Pancreas (tissue), 10 donors: Measurements from ENCODE around the gene KCTD18. TPM values are rescaled to one million over a fixed set of nuclear protein-coding genes. Genes with fewer than 3 reads are reported as not detected.

Experiments used
- ATAC-seq, 4 donors: fragments of 200-7000 bp; cut with Tn5 transposase; one replicate each; pipeline versions ENCODE4 v1.8.0 to v1.9.1; 2020; ENCODE audit warnings: mild to moderate bottlenecking in 4 of 4, moderate library complexity in 4 of 4
- DNase-seq, 6 donors: peaks; one replicate each; pipeline ENCODE4 v3.0.0-alpha.2; 2020
- FAIRE-seq: peaks from 2 replicates; lab custom pipeline; 2012; peaks lifted over from hg19 to GRCh38; lab: Jason Lieb, UNC
- H3K27ac ChIP-seq, 4 donors: fragments of 200-600 bp; sonication (generic); 1 replicate in 3 of 4; 2 replicates in 1 of 4; pipeline versions ENCODE4 v1.5.0 to v1.8.0; 2020
- H3K27me3 ChIP-seq, 4 donors: fragments of 200-600 bp; one replicate each; pipeline ENCODE4 v1.8.0; 2021
- H3K36me3 ChIP-seq, 3 donors: fragments of 200-600 bp; sonication (generic) in 1 of 3; one replicate each; pipeline versions ENCODE4 v1.5.0 to v1.8.0; 2020 to 2021
- H3K4me1 ChIP-seq, 3 donors: fragments of 200-600 bp; one replicate each; pipeline ENCODE4 v1.8.0; 2021
- H3K4me3 ChIP-seq, 4 donors: fragments of 200-600 bp; sonication (generic) in 2 of 4; one replicate each; pipeline versions ENCODE4 v1.5.0 to v1.8.0; 2020 to 2021
- H3K9me3 ChIP-seq, 4 donors: fragments of 200-600 bp; one replicate each; pipeline ENCODE4 v1.8.0; 2021
- WGBS, 2 donors: extraction: QIAGEN DNeasy Blood & Tissue Kit; methylation state at CpG; one replicate each; pipeline ENCODE4 v1.1.7; 2013; 5-methylcytosine and 5-hydroxymethylcytosine counted together
- intact Hi-C, 3 donors: fragments of 100-400 bp; cut with DNase I; formaldehyde crosslinking; loops; one replicate each; pipeline versions ENCODE4 v1.11.1 to v1.14.2; 2022
- polyA plus RNA-seq, 2 donors: library from polyadenylated mRNA; stranded (reverse); fragments of 200-250 nt; gene quantifications; one replicate each; pipeline ENCODE4 v1.2.3, GENCODE V29; 2013
- total RNA-seq, 6 donors: library from RNA; stranded (reverse); fragmentation: NEBNext Ultra II Directional in 4 of 6; extraction: Animal tissue kit (Norgen Biotek cat#: 25700) in 4 of 6; gene quantifications; one replicate each; pipeline versions ENCODE4 v1.2.1 to v1.2.4, GENCODE V29; 2021 to 2023
- TF ChIP-seq, protein P1 (sequence below), 4 donors: fragments of 200-600 bp; sonication (generic) in 3 of 4; IDR thresholded peaks; one replicate each; pipeline versions ENCODE4 v1.5.0 to v1.8.0; 2021; ENCODE audit warnings: antibody characterized with exemption in 4 of 4
- donor health status: healthy with polysubstance abuse.
- donor health status: DM: no; HTN: no; CAD: no; lungs with moderate emphysema.
- donor health status: DM: no; HTN: no; CAD: no.
- donor health status: control.
- donor health status: control.
- donor health status: Bipolar disorder and iron deficiency.
- donor health status: DM: yes; HTN: yes; CAD: no.
- donor health status: DM: no; HTN: no; CAD: no.
- donor health status: DM: no; HTN: no; CAD: no.
- donor health status: DM: yes; HTN: yes; CAD: no.

Gene KCTD18
- total and polyA plus RNA-seq, 8 donors = 5.0 to 13.5 (median 9.7) TPM

DNA sequence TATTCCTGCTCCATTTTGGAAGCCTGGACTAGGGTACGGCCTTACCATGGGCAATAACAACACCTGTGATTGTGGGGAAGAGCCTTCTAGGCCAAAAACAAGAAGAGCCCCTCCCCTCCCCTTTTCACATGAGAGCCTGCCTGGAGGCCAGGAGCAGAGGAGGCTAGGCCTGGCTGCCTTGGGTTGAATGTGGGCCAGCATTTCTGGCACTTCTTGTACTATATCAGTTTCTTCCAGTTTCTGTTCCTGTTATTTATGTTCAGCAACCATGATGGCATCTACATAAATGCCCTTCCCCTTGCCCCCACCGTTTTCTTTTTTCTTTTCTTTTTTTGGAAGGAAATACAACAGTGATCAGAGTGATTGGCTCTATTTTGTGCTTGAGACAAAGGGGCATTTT is 58.4 kb downstream of the KCTD18 start:
- no peak overlapping the region for H3K4me3 ChIP-seq
- no peak for ATAC-seq
- DNase-seq = no peak
- FAIRE-seq = no peak
- peaks cover 0 to 7% (median 0%) of the 10 kb centered on the region in 3 donors for H3K36me3 ChIP-seq
- intact Hi-C loops = no loop called here
- no peaks in the 10 kb centered on the region for H3K27me3 ChIP-seq
- 80 to 85% methylated on average over 2 of the region's 2 CpGs for WGBS, 2 donors
- no peak overlapping the region for H3K27ac ChIP-seq
- H3K4me1 ChIP-seq = no peaks in the 10 kb centered on the region
- TF ChIP-seq, protein P1, sequence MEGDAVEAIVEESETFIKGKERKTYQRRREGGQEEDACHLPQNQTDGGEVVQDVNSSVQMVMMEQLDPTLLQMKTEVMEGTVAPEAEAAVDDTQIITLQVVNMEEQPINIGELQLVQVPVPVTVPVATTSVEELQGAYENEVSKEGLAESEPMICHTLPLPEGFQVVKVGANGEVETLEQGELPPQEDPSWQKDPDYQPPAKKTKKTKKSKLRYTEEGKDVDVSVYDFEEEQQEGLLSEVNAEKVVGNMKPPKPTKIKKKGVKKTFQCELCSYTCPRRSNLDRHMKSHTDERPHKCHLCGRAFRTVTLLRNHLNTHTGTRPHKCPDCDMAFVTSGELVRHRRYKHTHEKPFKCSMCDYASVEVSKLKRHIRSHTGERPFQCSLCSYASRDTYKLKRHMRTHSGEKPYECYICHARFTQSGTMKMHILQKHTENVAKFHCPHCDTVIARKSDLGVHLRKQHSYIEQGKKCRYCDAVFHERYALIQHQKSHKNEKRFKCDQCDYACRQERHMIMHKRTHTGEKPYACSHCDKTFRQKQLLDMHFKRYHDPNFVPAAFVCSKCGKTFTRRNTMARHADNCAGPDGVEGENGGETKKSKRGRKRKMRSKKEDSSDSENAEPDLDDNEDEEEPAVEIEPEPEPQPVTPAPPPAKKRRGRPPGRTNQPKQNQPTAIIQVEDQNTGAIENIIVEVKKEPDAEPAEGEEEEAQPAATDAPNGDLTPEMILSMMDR (IDR thresholded peaks at IDR 0.05) = no peak
- no peaks in the 10 kb centered on the region for H3K9me3 ChIP-seq

DNA sequence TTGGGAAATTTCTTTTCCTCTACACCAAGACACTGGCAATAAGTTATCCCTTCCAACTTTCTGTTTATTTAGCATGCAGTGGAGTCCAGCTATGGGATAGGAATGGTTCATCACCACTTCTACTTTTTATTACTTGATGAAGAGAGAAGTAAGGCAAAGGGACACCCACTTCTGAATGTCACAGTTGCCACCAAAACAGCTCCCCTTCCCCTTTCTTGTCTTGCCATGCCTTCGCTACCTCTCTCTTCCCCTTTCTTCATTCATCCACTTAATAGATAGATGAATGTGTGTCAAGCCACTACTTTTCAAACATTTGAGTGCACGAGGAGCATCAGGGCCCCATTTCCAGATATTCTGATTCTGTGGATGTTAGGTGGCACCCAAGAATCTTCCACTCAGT is 59.6 kb downstream of the KCTD18 start:
- H3K9me3 ChIP-seq = no peaks in the 10 kb centered on the region
- 85 to 97% methylated on average over 2 of the region's 2 CpGs for WGBS, 2 donors
- FAIRE-seq = no peak
- TF ChIP-seq, protein P1 (IDR thresholded peaks at IDR 0.05) = no peak
- H3K4me3 ChIP-seq = no peak overlapping the region
- H3K4me1 ChIP-seq = no peaks in the 10 kb centered on the region
- H3K27ac ChIP-seq = no peak overlapping the region
- no peaks in the 10 kb centered on the region for H3K27me3 ChIP-seq
- DNase-seq = no peak
- no peak for ATAC-seq
- peaks cover 0 to 7% (median 0%) of the 10 kb centered on the region in 3 donors for H3K36me3 ChIP-seq
- intact Hi-C loops = no loop called here

DNA sequence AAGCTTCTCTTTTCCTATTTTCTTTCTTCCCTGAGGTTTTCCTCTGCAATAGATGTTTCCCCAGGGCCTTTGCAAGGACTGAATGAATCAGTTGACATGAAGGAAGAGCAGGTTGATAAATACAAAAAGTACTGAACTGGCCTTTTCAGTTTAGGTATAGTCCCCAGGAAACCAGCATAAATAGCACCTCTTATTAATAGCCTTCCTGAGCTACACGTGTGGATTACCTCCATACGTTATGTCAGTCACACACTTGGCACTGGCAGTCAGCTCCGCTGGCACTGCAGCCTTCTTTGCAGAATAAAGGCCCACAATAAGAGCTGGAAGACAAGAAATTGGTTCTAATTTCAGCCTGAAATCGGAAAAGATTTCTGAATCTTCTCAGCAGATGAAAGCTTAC is 60.7 kb downstream of the KCTD18 start:
- Histone ChIP-seq H3K27me3 (no peaks in the 10 kb centered on the region), H3K36me3 (peaks cover 0 to 7% (median 0%) of the 10 kb centered on the region in 3 donors), H3K4me1 (no peaks in the 10 kb centered on the region), H3K9me3 (no peaks in the 10 kb centered on the region), H3K4me3 (no peak overlapping the region), H3K27ac (no peak overlapping the region)
- DNase-seq = no peak
- intact Hi-C loops = no loop called here
- no peak for FAIRE-seq
- TF ChIP-seq, protein P1 (IDR thresholded peaks at IDR 0.05) = no peak
- WGBS, 2 donors = 84 to 90% methylated on average over 4 of the region's 4 CpGs
- no peak for ATAC-seq

DNA sequence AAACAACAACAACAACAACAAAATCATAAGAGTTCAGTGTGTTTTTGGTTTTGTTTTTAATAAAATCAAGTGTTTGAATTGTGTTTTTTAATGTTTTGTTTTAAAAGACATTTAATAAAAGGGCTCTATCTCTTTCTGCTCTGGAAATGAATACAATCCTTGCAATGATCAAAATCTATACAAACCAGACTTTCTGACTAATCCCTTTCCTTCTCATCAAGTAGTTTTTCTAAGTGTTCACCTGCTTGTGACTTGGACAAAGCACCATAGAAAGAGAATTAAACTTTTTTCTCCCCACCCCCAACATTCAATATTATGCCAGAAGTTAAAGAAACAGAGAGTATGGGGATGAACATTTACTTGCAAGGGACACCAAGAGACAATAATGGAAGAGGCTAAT is 61.4 kb downstream of the KCTD18 start:
- H3K36me3 ChIP-seq = peaks cover 0 to 7% (median 0%) of the 10 kb centered on the region in 3 donors
- no peaks in the 10 kb centered on the region for H3K9me3 ChIP-seq
- no peak overlapping the region for H3K4me3 ChIP-seq
- intact Hi-C loops = no loop called here
- FAIRE-seq (no peak), DNase-seq (no peak), ATAC-seq (no peak)
- no peaks in the 10 kb centered on the region for H3K4me1 ChIP-seq
- H3K27ac ChIP-seq = no peak overlapping the region
- no peaks in the 10 kb centered on the region for H3K27me3 ChIP-seq
- TF ChIP-seq, protein P1 (IDR thresholded peaks at IDR 0.05) = no peak

DNA sequence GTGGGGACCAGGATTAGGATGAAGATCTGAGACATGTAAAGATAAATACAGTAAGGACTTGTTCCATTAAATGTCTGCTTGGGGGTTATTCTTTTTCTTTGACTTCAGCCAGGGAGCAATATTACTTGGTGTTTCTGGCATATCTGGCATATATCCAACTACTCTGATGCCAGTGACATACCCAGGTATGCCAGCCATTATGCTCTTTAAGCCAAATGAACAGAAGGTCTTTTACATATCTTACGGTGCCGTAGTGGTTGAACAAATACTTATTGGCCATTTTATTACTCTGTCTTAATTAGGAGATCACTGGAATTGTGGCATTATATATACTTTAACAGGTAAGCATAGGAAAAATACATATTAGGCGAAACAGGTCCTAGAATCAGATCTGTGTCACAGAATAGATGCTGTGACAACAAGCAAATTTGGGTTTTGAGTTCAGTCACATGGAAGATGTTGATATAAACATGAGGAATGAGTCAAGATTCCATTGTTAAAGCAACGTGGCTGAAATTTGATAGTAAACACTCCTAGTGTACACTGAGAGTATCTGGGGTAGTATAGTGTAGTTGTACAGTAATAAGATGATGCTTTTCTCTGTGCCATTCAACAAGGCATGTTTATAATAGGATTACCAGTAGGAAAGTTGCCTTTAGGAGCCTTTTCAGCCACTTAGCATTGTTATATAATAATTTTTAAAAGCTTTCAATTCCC is 62.6 kb downstream of the KCTD18 start:
- no peak for ATAC-seq
- TF ChIP-seq, protein P1 (IDR thresholded peaks at IDR 0.05) = no peak
- no peaks in the 10 kb centered on the region for H3K9me3 ChIP-seq
- H3K36me3 ChIP-seq = peaks cover 0 to 7% (median 0%) of the 10 kb centered on the region in 3 donors
- H3K4me3 ChIP-seq = no peak overlapping the region
- H3K4me1 ChIP-seq = no peaks in the 10 kb centered on the region
- no peaks in the 10 kb centered on the region for H3K27me3 ChIP-seq
- WGBS, 2 donors = 89 to 93% methylated on average over 4 of the region's 4 CpGs
- H3K27ac ChIP-seq = no peak overlapping the region
- DNase-seq = no peak
- FAIRE-seq = no peak
- intact Hi-C loops = no loop called here
